GM18499 (cell line): ENCODE measurements around the gene DOCK10.

Experiments
- ATAC-seq: cut with Tn5 transposase; IDR thresholded peaks from one replicate; pipeline ENCODE4 v1.9.1; 2021; ENCODE audit warnings: moderate number of reproducible peaks; ENCODE audit not compliant: insufficient read depth, unreplicated experiment

DOCK10 gene

DNA sequence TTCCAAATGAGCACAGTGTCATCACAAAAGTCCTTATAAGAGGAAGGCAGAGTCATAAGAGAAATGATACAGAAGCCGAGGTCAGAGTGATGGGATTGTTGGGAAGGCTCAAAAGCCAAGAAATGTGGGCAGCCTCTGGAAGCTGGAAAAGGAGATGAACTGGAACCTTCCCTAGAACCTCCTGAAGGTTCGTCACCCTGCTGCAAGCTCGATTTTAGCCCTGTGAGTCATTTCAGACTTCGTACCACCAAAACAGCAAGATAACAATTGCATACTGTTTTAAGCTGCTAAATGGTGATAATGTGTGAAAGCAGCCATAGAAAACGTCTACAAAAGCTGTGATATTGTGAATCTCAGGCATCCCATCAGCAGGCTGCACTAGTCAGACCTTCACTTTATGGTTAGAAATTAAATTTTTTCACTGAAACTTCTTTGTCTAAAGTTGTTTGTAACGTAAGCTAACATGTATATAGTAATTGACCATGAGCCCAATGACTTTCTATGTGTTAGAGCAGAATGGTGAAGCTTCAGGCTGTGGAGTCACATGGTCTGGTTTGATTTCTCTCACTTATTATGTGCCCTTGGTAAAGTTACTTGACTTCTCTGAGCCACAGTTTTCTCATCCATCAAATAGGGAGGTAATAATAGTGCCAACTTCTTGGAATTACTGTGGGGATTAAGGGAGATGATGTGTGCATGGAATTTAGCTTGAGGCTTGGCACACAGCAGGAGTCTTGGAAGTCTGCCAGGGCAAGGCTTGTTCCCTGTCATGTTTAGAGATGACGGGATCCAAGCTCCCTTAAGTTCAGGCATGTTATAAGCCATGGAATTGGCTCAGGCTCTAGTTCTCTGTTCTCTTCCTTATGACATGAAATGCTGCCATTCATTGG, 194.1 kb downstream of the DOCK10 start:
- ATAC-seq: no peak

DNA sequence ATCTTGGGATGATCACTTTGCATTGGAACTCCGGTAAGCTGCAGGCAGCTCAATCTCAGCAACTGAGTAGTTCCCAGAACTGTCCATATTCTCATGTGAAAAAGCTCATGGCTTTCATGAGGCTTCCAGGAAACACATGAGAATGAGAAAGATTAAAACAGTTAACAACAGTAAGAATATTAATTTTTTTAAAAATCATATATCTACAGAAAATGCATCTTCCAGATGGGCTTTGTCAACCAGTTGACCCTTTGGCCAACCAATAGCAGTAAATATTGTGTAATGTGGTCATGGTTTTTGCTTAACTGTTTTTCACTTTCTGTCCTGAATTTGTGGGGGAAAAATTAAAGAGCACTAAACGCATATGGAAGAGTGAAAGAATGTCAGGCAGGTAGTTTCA, 194.9 kb downstream of the DOCK10 start:
- no peak for ATAC-seq

DNA sequence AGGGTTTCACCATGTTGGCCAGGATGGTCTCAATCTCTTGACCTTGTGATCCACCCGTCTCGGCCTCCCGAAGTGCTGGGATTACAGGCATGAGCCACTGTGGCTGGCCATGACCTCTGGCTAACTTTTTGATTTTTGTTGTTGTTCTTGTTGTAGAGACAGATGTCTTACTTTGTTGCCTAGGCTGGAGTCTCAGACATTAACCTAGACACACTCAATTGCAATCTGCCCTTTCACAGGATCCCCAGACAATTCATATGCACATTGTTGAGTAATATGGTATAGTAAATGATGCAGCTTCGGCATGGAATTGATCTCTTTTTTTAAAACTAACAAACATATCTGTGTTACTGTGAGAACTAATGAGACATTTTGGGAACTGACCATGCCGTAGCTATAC, 195.6 kb downstream of the DOCK10 start:
- no peak for ATAC-seq

DNA sequence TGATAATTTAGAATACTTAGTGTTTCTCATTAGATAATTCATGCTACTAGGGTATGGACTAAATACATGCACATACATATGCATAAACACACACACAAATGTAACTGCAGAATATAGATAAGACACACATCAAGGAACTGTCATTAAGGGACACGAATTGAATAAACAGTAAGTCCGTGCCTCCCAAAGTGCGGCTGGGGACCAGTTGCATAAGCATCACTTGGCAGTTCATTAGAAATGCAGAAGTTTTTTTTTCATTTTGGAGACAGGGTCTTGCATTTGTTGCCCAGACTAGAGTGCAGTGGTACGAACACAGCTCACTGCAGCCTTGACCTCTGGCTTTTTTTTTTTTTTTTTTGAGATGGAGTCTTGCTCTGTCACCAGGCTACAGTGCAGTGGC, 196.1 kb downstream of the DOCK10 start:
- ATAC-seq: no peak

DNA sequence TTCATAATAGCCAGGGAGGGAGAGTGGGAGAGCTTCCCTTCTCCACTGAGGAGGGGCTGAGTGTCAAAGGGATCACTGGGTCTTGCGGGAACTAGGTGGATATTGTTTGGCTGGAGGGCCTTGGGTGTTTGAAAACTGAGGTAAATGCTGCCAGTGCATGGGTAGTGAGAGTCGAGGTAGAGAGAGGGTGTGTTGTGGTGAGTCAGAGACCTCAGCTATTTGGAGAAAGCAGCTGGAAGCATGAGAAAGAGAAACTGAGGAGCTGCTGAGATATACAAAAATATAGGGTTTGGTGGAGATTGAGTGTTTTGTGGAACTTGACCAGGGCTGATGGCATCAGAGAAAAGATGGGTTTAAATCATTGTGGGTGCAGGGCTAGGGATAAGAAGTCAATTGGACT, 199.1 kb downstream of the DOCK10 start:
- ATAC-seq: no peak

DNA sequence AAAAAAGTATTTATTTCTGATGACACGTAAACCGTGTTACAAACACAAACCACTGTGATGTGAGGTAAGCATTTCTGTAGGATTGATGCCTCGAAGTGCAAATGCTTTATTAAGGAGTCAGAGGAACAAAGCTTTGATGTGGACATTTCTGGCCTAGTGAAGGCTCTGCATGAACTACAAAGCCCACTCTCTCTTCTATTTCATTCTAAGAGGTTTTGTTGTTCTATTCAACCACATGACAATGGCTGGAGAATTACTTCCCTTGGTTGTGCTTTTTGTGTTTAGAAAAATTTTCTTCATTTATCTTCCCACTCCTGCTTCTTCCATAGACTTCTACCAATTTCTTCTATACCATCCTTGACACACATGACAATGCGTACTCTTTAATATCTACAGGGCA, 200.4 kb downstream of the DOCK10 start:
- ATAC-seq: no peak

DNA sequence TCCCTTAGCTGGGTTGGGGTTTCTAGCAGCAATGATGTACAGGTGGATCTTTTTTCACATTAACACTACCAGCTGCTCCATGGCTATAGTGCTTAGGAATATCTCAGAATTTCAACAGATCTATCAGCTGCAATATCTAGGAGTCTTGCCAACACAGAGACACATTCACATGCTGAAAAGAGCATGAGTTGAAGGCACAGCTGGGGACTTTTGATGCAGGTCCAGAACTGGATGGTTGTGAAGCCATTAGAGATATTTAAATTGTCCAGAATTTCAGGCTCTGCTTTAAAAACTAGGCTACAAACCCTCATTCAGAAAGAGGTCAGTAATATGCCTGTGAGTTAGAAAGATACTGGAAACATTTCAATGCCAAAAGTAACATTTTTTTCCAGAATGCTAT, 203.9 kb downstream of the DOCK10 start:
- no peak for ATAC-seq

DNA sequence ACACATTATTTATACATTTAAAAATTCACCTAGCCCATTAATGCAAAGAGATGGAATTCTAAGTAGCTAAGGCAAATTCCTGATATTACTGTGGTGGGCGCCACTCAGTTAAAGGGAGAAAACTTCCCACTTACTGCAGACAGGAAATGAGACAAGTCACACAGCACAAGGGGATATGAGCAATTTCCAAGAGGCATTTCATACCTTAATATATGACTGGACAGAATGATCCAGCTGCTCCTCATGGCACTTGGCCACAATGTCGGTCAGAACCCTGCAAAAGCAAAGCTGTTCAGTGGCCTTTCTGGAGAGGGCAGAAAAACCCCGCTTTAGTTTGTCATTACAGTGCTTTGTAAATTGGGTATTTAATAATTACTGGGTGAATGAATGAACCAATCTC, 204.7 kb downstream of the DOCK10 start:
- no peak for ATAC-seq

DNA sequence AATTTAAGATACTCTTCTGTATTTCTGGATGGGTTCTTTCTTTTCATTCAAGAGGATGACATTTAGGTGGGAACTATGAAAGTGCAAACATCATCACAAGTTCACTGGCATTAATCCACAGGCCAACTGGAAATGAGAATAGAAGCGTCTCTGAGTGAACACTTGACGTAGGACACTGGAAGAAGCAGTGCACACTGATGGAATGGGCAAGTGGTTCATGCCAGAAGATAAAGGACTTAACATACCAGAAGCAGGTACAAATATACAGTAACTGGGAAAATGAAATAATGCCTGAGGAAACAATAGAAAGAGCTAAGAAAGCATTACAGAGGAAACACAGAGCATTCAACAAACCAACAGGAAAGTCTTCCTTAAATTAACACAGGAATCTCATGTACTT, 205.2 kb downstream of the DOCK10 start:
- no peak for ATAC-seq

DNA sequence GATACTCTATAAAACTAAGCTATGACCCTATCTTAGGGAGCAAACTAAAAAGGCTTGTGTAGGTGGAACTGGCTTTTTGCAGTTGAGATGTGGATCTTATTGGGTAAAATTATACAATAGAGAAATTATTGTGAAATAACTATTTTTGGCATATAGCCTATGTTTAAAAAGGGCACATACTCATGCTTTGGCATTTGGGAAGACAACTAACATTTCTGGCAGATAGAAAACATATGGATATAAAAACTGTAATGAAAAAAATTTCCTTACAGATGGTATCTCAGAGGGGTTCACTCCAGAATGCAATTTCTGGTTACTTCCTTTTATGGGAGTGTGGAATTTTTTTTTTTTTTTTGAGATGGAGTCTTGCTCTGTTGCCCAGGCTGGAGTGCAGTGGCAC, 206.0 kb downstream of the DOCK10 start:
- ATAC-seq: no peak

DNA sequence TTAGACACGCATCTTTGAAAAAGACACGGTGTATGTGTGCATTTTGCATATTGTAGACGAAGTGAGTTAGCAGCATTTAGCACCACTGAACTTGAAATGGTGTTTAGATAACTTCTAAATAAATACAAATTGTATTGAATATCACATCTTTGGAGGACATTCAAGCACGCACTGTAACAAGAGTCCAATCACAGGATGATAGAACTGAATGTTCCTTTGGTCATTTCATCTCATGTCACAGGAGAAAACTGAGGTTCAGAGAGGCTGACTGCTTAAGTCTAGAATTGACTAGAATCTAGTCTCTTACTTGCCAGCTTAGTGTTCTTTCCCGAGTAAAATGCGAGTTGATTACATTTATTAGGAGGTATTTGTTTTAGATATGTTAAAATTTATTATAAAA, 206.9 kb downstream of the DOCK10 start:
- no peak for ATAC-seq

DNA sequence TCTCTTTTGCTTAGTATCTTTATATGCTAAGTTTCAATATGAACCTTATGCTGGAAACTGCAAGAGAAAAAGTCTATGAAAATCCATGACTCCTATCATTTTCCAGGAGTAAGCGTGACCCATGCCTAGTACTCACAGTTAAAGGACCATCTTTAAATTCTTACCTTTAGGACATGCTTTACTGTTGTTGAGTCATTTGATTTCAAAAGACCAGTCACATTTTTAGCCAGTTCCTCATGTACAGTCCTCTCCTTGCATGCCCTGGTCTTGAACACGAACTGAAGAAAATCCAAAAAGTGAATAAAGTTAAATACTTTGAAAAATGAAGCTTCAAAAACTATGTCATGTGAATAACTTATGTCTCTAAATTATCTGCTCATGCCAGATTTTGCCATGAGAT, 208.3 kb downstream of the DOCK10 start:
- ATAC-seq: no peak

DNA sequence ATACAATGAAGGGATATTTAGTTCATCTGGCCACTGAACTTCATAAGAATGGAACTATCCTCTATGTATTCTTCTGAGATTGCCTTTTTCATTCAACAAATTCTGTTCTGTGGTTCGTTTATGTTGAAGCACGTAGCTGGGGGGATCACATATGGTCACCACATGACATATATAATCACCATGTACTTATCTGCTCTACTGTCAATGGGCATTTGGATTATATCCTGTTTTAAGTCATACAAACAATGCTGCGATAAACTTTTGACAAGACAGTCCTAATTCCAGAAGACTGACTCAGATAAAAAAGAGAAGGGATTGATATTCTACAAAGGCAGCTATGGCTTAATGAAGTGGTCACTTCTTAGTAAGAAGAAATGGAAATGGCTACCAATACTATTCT, 210.1 kb downstream of the DOCK10 start:
- no peak for ATAC-seq

DNA sequence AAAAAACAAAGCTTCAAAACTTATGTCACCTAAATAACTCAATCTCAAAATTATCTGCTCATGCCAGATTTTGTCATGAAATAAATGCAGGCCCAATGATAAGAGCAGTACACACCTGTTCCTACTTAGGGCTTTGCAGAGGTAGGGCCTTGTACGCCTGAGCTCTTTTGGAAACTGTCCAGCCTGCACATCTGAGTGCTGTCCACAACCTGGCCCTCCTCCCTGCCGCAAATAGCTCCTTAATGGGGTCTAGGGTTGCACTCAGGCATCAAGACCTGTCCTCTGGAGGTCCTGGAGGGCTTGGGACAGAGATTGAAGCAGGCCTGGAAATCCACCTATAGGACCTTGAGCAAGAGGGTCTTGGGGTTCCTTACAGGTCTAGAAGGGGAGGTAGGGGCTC, 210.7 kb downstream of the DOCK10 start:
- ATAC-seq: no peak

DNA sequence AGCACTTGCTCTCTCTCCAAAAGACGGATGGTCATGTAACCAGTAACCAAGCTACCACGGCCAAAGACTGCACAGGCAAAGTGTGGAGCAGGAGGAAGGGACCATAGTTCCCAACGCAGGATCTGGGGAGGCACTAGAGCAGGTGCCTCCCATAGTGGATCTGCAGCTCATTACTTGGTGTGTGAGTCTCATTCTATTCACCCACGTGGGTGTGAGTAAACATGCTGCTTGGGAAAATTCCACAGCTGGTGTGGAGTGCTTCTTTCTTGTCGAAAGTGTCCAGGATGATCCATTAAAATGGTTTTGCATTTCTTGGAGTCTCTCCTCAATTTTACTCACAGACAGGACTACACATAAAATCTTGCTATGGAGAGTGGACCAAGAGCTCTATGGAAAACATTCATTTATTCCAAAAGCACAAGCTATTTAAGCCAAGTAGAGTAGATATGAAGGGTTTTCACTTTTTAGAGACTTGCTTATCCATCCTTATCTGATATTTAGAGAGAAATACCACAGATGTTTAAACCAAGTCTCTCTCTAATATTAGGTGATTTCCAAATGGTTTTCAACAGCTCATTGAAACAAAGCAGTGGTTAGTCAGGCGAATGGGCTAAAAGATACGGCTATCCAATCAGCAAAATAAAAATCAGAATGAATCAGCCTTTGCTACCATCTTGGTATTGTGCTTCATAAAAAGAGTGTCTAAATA, 221.8 kb downstream of the DOCK10 start:
- no peak for ATAC-seq

DNA sequence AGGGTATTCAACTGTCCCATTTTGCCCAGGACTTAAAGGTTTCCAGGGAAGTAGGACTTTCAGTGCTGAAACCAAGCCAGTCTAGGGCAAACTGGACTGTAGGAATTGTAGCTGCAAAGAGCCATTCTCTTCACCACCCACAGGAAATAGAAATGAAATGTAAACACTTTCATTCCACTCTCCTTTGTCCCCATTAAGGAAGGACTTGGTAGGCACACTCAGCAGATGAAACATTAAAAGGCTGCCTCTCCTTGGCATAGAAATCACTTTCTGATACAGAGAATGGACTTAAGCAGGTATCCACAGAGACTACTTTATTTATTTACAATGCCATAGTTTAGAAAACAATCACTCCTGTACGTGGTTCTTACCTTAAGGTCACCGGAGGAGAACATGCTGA, 223.2 kb downstream of the DOCK10 start:
- no peak for ATAC-seq

DNA sequence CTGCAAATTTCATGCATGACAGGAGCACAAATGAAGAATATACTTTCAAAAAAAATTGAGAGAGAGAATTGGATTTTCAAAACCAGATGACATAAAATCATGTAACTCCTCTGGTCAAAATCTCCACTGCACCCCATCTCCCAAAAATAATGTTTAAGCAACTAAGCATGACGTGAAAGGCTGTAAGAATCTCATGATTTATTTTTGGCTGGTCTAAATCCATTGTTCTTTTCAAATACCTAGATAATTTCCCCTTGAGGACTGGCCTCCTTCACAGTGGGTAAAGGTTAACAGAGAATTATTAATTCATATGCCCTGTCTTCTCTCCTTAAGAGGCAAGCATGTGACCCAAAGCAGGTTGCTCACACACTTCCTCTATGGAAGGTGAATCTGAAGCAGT, 224.6 kb downstream of the DOCK10 start:
- no peak for ATAC-seq

DNA sequence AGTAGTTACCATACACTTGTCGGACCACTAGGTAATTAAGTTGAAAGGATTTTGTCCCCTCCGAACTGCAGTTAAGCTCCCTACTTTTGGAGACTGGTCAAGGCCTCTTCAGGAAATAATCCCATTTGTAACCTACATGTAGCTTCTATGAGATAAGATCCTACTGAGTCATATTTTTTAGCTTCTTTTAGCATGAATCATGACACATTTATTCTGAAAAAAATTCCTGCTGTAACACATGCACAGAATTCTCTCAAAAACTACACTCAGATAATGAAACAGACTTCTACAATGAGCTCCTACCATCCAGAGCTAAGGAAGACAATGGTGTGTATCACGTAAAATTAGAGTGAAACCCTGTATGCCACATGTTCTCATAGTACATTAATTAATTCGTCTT, 225.5 kb downstream of the DOCK10 start:
- ATAC-seq: no peak

DNA sequence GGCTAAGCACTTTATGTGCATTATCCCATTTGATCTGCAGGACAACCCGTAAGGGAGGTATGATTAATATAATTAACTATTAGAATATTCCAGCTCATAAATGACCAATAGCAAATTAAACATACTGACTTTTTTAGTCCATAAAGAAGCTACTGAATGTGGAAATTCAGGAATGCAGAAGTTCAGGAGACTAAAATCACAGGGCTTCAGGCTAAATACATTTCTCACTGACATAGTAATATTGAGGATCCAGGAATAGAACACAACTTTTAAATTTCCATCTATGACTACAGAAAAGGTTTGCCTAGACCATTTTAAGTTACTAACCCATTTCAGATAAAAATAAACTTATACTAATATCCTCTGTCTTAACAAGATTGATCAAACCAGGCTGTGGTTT, 228.7 kb downstream of the DOCK10 start:
- no peak for ATAC-seq

DNA sequence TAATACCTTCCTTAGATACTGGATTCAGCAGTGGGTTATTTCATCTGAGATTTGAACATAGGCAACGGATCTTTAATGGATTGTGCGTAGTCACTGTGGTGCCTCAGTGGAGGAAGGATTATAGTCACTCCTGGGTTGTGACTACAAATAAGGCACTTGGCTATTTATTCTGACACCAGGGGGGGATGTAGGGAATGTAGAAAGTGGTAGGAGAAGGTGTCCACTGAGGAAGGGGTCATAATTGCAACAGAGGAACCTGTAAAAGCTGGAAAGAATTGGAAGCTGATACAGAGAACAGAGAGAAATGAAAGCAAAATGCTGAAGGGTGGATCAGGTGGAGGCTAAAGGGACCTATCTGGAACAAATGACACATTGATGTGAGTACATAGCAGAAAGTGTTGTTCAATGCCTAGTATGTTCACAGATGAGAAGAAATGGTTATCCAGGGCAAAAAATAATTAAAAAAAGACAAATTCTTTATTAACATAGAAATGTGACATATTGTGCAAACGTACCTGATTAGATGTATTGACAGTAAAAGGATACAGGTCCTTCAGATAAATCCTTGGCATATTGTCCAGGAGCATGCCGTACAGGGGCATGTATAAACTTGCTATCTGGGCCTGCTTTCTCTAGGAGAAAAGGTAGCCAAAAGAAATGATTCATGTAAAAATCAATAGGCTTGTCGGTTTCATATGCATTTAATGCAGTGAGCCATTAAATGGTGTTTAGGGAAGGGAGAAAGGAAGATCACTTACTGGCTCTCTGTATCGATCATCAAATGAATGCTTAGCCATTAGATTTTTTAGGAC, 234.9 kb downstream of the DOCK10 start:
- ATAC-seq: no peak

DNA sequence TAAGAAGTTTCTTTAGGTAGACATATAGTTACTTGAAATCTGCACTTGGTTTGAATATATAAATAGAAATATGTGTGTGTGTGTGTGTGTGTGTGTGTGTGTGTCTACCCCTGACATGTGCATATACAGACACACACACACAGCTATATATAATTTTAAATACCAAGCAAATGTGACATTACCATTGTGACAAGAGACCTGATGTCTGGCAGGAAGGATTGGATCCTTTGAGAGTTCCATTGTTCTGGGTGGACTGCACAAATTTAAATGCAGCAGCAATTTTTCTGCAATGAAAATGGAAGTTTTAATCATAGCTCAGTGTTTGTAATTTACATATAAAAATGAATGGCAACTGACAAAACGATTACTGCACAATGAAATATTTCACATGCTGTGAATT, 238.3 kb downstream of the DOCK10 start:
- no peak for ATAC-seq
